OCI-LY3 (cell line): Measurements from ENCODE around the gene PTPRM.

Experiments
- H2AFZ ChIP-seq: fragments of 200-600, 300-600 bp; shearing (Covaris generic); 2 replicates; pipeline ENCODE4 v1.6.0; 2014; ENCODE audit warnings: antibody characterized with exemption, low read depth, low read length
- H3K27ac ChIP-seq: fragments of 200-600, 300-600 bp; sonication (generic); 2 replicates; pipeline ENCODE4 v1.5.1; 2014; ENCODE audit warnings: mild to moderate bottlenecking, low read length, moderate library complexity, mixed read lengths
- H3K27me3 ChIP-seq: fragments of 200-600, 300-600 bp; sonication (generic); 2 replicates; pipeline ENCODE4 v1.6.1; 2014; ENCODE audit warnings: low read depth, low read length, mixed read lengths
- H3K36me3 ChIP-seq: fragments of 200-600, 300-600 bp; sonication (generic); replicated peaks from 2 replicates; pipeline ENCODE3; 2014; ENCODE audit warnings: low read depth, low read length, mixed read lengths
- H3K4me1 ChIP-seq: fragments of 300-600, 200-600 bp; sonication (generic); 2 replicates; pipeline ENCODE4 v1.6.1; 2014; ENCODE audit warnings: low read length, mixed read lengths
- H3K4me2 ChIP-seq: fragments of 200-600, 300-600 bp; sonication (generic); 2 replicates; pipeline ENCODE4 v1.6.1; 2014; ENCODE audit warnings: low read length, mixed read lengths
- H3K4me3 ChIP-seq: fragments of 300-600, 200-600 bp; sonication (generic); 2 replicates; pipeline ENCODE4 v1.5.1; 2014; ENCODE audit warnings: antibody characterized with exemption, mild to moderate bottlenecking, low read length, moderate library complexity
- H3K79me2 ChIP-seq: fragments of 300-600, 200-600 bp; shearing (Covaris generic); 2 replicates; pipeline ENCODE4 v1.6.1; 2014; ENCODE audit warnings: mild to moderate bottlenecking, low read length, mixed read lengths
- H3K9ac ChIP-seq: fragments of 300-600, 200-600 bp; shearing (Covaris generic); 2 replicates; pipeline ENCODE4 v1.6.0; 2014; ENCODE audit warnings: mild to moderate bottlenecking, low read length, moderate library complexity
- H3K9me3 ChIP-seq: fragments of 200-600, 300-600 bp; shearing (Covaris generic); 2 replicates; pipeline ENCODE4 v1.6.1; 2014; ENCODE audit warnings: low read length, mixed read lengths; ENCODE audit not compliant: insufficient read depth
- H4K20me1 ChIP-seq: fragments of 200-600, 300-600 bp; sonication (generic); 2 replicates; pipeline ENCODE4 v1.6.1; 2016; ENCODE audit warnings: low read length, mixed read lengths; ENCODE audit not compliant: insufficient read depth
- EZH2phosphoT487 ChIP-seq: fragments of 200-600 bp; shearing (Covaris generic); IDR thresholded peaks from 2 replicates; pipeline ENCODE4 v1.6.1; 2018; ENCODE audit warnings: antibody characterized with exemption, mixed run types, low read depth
- TF ChIP-seq, protein P1 (sequence below): fragments of 200-600, 300-600 bp; sonication (generic); IDR thresholded peaks from 2 replicates; pipeline ENCODE4 v1.5.1; 2014; ENCODE audit warnings: antibody characterized with exemption, low read length, low read depth

The PTPRM gene

GRCh38 chr18:7839548-7839947, 272.4 kb downstream of the PTPRM start:
- no peaks in the 10 kb centered on the region for H3K79me2 ChIP-seq
- H3K36me3 ChIP-seq, result no peaks in the 10 kb centered on the region

DNA sequence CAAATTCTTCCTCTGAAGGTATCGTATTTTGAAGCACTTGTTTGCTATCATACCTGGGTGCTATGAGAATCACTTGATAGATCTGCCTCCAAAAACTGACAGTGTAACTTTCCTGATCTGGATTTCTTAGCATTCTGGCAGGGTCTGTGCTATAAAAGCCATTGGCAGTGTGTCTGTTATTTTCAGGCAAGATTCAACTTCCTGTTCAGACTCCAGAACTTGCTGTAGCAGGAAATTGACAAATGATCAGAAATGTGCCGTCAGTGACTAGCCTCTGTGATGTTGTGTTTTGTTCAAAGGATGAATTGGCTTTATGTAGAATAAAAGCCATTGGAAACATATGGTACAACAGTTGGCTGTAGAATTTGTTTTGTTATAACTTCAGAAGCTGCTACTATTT, 273.3 kb downstream of the PTPRM start:
- Histone ChIP-seq H4K20me1 (no peaks in the 10 kb centered on the region), H3K36me3 (no peaks in the 10 kb centered on the region), H2AFZ (no peak overlapping the region), H3K9me3 (no peaks in the 10 kb centered on the region), H3K79me2 (no peaks in the 10 kb centered on the region), H3K27me3 (no peaks in the 10 kb centered on the region), H3K4me2 (no peak overlapping the region), H3K4me1 (no peaks in the 10 kb centered on the region), H3K4me3 (no peak overlapping the region), H3K27ac (no peak overlapping the region), H3K9ac (no peak overlapping the region)
- TF ChIP-seq EZH2phosphoT487, result no peak
- TF ChIP-seq, protein P1, sequence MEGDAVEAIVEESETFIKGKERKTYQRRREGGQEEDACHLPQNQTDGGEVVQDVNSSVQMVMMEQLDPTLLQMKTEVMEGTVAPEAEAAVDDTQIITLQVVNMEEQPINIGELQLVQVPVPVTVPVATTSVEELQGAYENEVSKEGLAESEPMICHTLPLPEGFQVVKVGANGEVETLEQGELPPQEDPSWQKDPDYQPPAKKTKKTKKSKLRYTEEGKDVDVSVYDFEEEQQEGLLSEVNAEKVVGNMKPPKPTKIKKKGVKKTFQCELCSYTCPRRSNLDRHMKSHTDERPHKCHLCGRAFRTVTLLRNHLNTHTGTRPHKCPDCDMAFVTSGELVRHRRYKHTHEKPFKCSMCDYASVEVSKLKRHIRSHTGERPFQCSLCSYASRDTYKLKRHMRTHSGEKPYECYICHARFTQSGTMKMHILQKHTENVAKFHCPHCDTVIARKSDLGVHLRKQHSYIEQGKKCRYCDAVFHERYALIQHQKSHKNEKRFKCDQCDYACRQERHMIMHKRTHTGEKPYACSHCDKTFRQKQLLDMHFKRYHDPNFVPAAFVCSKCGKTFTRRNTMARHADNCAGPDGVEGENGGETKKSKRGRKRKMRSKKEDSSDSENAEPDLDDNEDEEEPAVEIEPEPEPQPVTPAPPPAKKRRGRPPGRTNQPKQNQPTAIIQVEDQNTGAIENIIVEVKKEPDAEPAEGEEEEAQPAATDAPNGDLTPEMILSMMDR, result no peak

More at GRCh38 chr18:7839548-7839947, 272.4 kb downstream of the PTPRM start:
- Histone ChIP-seq H3K4me2 (no peak overlapping the region), H3K4me1 (no peaks in the 10 kb centered on the region), H4K20me1 (no peaks in the 10 kb centered on the region), H3K9me3 (no peaks in the 10 kb centered on the region), H2AFZ (no peak overlapping the region), H3K27me3 (no peaks in the 10 kb centered on the region), H3K4me3 (no peak overlapping the region), H3K27ac (no peak overlapping the region), H3K9ac (no peak overlapping the region)
- TF ChIP-seq, protein P1, result no peak
- no peak for TF ChIP-seq EZH2phosphoT487

GRCh38 chr18:7844017-7844416, 276.9 kb downstream of the PTPRM start:
- H3K27ac ChIP-seq, result no peak overlapping the region
- no peaks in the 10 kb centered on the region for H3K27me3 ChIP-seq
- TF ChIP-seq, protein P1, result no peak
- TF ChIP-seq EZH2phosphoT487, result no peak
- H3K9me3 ChIP-seq, result no peaks in the 10 kb centered on the region
- no peaks in the 10 kb centered on the region for H3K79me2 ChIP-seq
- H3K4me3 ChIP-seq, result no peak overlapping the region
- no peak overlapping the region for H2AFZ ChIP-seq
- H3K9ac ChIP-seq, result no peak overlapping the region
- no peaks in the 10 kb centered on the region for H4K20me1 ChIP-seq
- H3K4me2 ChIP-seq, result no peak overlapping the region
- no peaks in the 10 kb centered on the region for H3K36me3 ChIP-seq
- no peaks in the 10 kb centered on the region for H3K4me1 ChIP-seq

DNA sequence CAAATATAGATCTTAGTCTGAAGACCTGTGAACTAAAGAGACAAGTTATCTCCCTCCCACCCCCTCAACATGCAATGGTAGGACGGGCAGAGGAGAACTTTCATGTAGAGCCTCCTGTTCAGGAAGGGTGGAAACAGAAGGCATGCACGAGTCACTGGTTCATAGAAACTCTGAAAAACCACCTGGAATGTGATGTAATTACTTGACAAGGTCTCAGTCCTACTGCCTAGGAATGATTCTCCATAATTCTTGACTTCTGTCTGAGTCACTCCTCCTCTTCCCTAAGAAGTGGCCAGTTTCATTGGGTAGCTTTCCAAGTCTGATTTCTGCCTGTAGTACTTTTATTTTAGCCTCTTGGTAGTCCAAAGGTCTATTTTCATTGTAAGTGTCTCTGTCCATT, 277.3 kb downstream of the PTPRM start:
- Histone ChIP-seq H3K79me2 (no peaks in the 10 kb centered on the region), H2AFZ (no peak overlapping the region), H3K27ac (no peak overlapping the region), H3K9me3 (no peaks in the 10 kb centered on the region), H3K36me3 (no peaks in the 10 kb centered on the region), H3K9ac (no peak overlapping the region), H3K4me1 (no peaks in the 10 kb centered on the region), H4K20me1 (no peaks in the 10 kb centered on the region), H3K27me3 (no peaks in the 10 kb centered on the region), H3K4me2 (no peak overlapping the region), H3K4me3 (no peak overlapping the region)
- TF ChIP-seq EZH2phosphoT487, result no peak
- TF ChIP-seq, protein P1, result no peak
